Heart left ventricle (tissue), 16 donors: Measurements from ENCODE around the gene MAP4K5. TPM values are rescaled to one million over a fixed set of nuclear protein-coding genes. Genes with fewer than 3 reads are reported as not detected.
A peak's percentile ranks its signal among the peaks of the same experiment; 100 is the strongest.
"Not testable (repeated sequence)": the region's sequence is repeated elsewhere in the genome, so short reads cannot be mapped to it uniquely, and the experiment has no call there.

Experiments
- ATAC-seq, 4 donors: fragments of 200-7000 bp; cut with Tn5 transposase; one replicate each; pipeline ENCODE4 v1.9.1; 2020 to 2022; ENCODE audit warnings: moderate library complexity in 4 of 4, mild to moderate bottlenecking in 3 of 4, moderate number of reproducible peaks in 1 of 4
- DNase-seq, 5 donors: peaks; one replicate each; pipeline ENCODE4 v3.0.0-alpha.2; 2020
- H3K27ac ChIP-seq, 12 donors: fragments of 200-600 bp; sonication (generic) in 4 of 12; one replicate each; pipeline versions ENCODE4 v1.5.0 to v1.8.0; 2016 to 2022; ENCODE audit warnings: mild to moderate bottlenecking in 2 of 12
- H3K27me3 ChIP-seq, 9 donors: fragments of 200-600 bp; sonication (generic) in 2 of 9; one replicate each; pipeline versions ENCODE4 v1.5.1 to v1.8.0; 2016 to 2022; ENCODE audit warnings: mild to moderate bottlenecking in 3 of 9
- H3K36me3 ChIP-seq, 9 donors: fragments of 200-600 bp; sonication (generic) in 2 of 9; one replicate each; pipeline versions ENCODE4 v1.5.0 to v1.8.0; 2018 to 2022; ENCODE audit warnings: mild to moderate bottlenecking in 2 of 9
- H3K4me1 ChIP-seq, 12 donors: fragments of 200-600 bp; sonication (generic) in 4 of 12; one replicate each; pipeline versions ENCODE4 v1.5.0 to v1.8.0; 2016 to 2022; ENCODE audit warnings: mild to moderate bottlenecking in 3 of 12
- H3K4me3 ChIP-seq, 12 donors: fragments of 200-600 bp; sonication (generic) in 4 of 12; one replicate each; pipeline versions ENCODE4 v1.5.0 to v1.8.0; 2017 to 2022; ENCODE audit warnings: mild to moderate bottlenecking in 9 of 12, moderate library complexity in 4 of 12
- H3K9me3 ChIP-seq, 12 donors: fragments of 200-600 bp; sonication (generic) in 4 of 12; one replicate each; pipeline versions ENCODE4 v1.5.0 to v1.8.0; 2016 to 2022; ENCODE audit warnings: mild to moderate bottlenecking in 1 of 12
- CTCF ChIP-seq, 12 donors: fragments of 200-600 bp; sonication (generic) in 4 of 12; IDR thresholded peaks; one replicate each; pipeline versions ENCODE4 v1.5.0 to v1.8.0; 2018 to 2022; ENCODE audit warnings: antibody characterized with exemption in 12 of 12, mild to moderate bottlenecking in 5 of 12
- POLR2A ChIP-seq, 2 donors: fragments of 450-650 bp; IDR thresholded peaks; one replicate each; pipeline ENCODE4 v1.6.1; 2017; ENCODE audit warnings: antibody characterized with exemption in 2 of 2, mild to moderate bottlenecking in 2 of 2, moderate library complexity in 2 of 2
- WGBS, 4 donors: extraction: QIAGEN DNeasy Blood & Tissue Kit in 2 of 4; methylation state at CpG; one replicate each; pipeline versions ENCODE4 v1.1.5 to v1.1.7; 2013 to 2018; 5-methylcytosine and 5-hydroxymethylcytosine counted together
- intact Hi-C, 10 donors: fragments of 100-400 bp; cut with DNase I; formaldehyde crosslinking; loops; one replicate each; pipeline versions ENCODE4 v1.11.1 to v1.14.2; 2022
- polyA plus RNA-seq, 2 donors: library from polyadenylated mRNA; stranded (reverse); fragments of 200-250 nt; gene quantifications; one replicate each; pipeline ENCODE4 v1.2.3, GENCODE V29; 2013
- total RNA-seq, 9 donors: library from RNA; depleted of rRNA in 2 of 9; stranded (reverse); fragments of >200 nt in 2 of 9; fragmentation: NEBNext Ultra II Directional in 3 of 9; extraction: Animal tissue kit (Norgen Biotek cat#: 25700) in 3 of 9; gene quantifications; one replicate each; pipeline versions ENCODE4 v1.1.0 to v1.2.4, GENCODE V29; 2016 to 2023
- donor health status: ischemic (EF 13 %, LVEDD 7.1; RV severe dilation, severe dysfunction).
- donor health status: healthy with polysubstance abuse.
- donor health status: DM: no; HTN: yes; CAD: no.
- donor health status: DM: no; HTN: no; CAD: no.
- donor health status: ischemic (EF 25% LVEDD 6.9; RV normal size, moderate dysfunction).
- donor health status: ischemic (EF 25% LVEDD 5.7; RV mildly dilated, moderate dysfunction).
- donor health status: healthy.
- donor health status: DM: yes; HTN: yes; CAD: no.
- donor health status: ischemic (EF 35%, LVEDD 5.7; RV mildly dilated, moderate dysfunction).
- donor health status: nonischemic (EF 11% LVEDD 7.7; RV severe dilation, severe dysfunction).
- donor health status: DM: yes; HTN: yes; CAD: no.
- donor health status: PGD.
- donor health status: ischemic (EF 29% LVEDD 5.4; RV normal size, mild dysfunction).
- donor health status: nonischemic (EF 23%, LVEDD 6.1; RV moderate dilation, normal function).

The MAP4K5 gene
- total and polyA plus RNA-seq, 11 donors: 4.7 to 43.3 (median 16.6) TPM

- intact Hi-C loops: no loop called here
- peak; percentile 74 to 94 (median 92) for ATAC-seq
- H3K27ac ChIP-seq: peak within 1 kb of the TSS; percentile 56 to 92 (median 78)
- H3K27me3 ChIP-seq: peaks cover 0 to 6% (median 0%) of the 10 kb centered on the region in 9 donors
- peaks cover 0 to 17% (median 7%) of the 10 kb centered on the region in 12 donors for H3K4me1 ChIP-seq
- peak within 1 kb of the TSS; percentile 45 to 83 (median 70) for H3K4me3 ChIP-seq
- TF ChIP-seq CTCF (IDR thresholded peaks at IDR 0.05): peak in 2 of 12 donors; percentile 5
- TF ChIP-seq POLR2A (IDR thresholded peaks at IDR 0.05): no peak
- no peaks in the 10 kb centered on the region for H3K36me3 ChIP-seq
- 0 to 2% (median 0%) methylated on average over 21 to 66 of the region's 66 CpGs for WGBS, 4 donors
- DNase-seq: peak; percentile 72 to 84 (median 79)
- H3K9me3 ChIP-seq: no peaks in the 10 kb centered on the region
Measured at GRCh38 chr14:50559990-50560930, 27.9 kb upstream of the MAP4K5 start, which contains the start of gene ATL1. ATL1 (plus strand) TSS chr14:50560145; CDS start chr14:50560266, 121 bp downstream.

- H3K27ac ChIP-seq, H3K36me3 ChIP-seq, H3K4me1 ChIP-seq, DNase-seq, H3K9me3 ChIP-seq, ATAC-seq, H3K27me3 ChIP-seq, H3K4me3 ChIP-seq, intact Hi-C loops: not testable (repeated sequence)
- whole genome bisulfite sequencing, 4 donors: 85 to 87% (median 86%) methylated on average over 3 of the region's 3 CpGs
Measured at GRCh38 chr14:50552796-50553195, 20.4 kb upstream of the MAP4K5 start.

- Histone ChIP-seq H3K36me3 (no peaks in the 10 kb centered on the region), H3K27me3 (peaks cover 0 to 2% (median 0%) of the 10 kb centered on the region in 9 donors), H3K27ac (no peak overlapping the region), H3K4me1 (no peaks in the 10 kb centered on the region), H3K9me3 (no peaks in the 10 kb centered on the region), H3K4me3 (no peak overlapping the region)
- TF ChIP-seq CTCF (IDR thresholded peaks at IDR 0.05): no peak
- TF ChIP-seq POLR2A (IDR thresholded peaks at IDR 0.05): no peak
- no peak for DNase-seq
- intact Hi-C loops: no loop called here
- no peak for ATAC-seq
- WGBS, 4 donors: 78 to 94% (median 80%) methylated on average over 3 of the region's 3 CpGs
Measured at GRCh38 chr14:50551877-50552276, 19.5 kb upstream of the MAP4K5 start.

- H3K36me3 ChIP-seq: no peaks in the 10 kb centered on the region
- H3K9me3 ChIP-seq: no peaks in the 10 kb centered on the region
- no peaks in the 10 kb centered on the region for H3K27me3 ChIP-seq
- WGBS, 4 donors: 98 to 100% (median 99%) methylated on average over 1 of the region's 1 CpG
- H3K4me1 ChIP-seq: no peaks in the 10 kb centered on the region
- ATAC-seq: no peak
- no peak for DNase-seq
- H3K27ac ChIP-seq: no peak overlapping the region
- TF ChIP-seq CTCF (IDR thresholded peaks at IDR 0.05): no peak
- no peak for TF ChIP-seq POLR2A (IDR thresholded peaks at IDR 0.05)
- H3K4me3 ChIP-seq: no peak overlapping the region
- intact Hi-C loops: no loop called here
Measured at GRCh38 chr14:50550294-50550693, 17.9 kb upstream of the MAP4K5 start.
